HepG2 (cell line): ENCODE measurements around the gene ETV1. TPM values are rescaled to one million over a fixed set of nuclear protein-coding genes. Genes with fewer than 3 reads are reported as not detected.

Source experiments
- ATAC-seq: fragments of 200-7000 bp; cut with Tn5 transposase; 3 replicates; pipeline ENCODE4 v1.9.1; 2020; ENCODE audit warnings: mild to moderate bottlenecking, moderate library complexity
- BruUV-seq: library from RNA; stranded (reverse); fragments of 400-500 nt; replicated peaks from 2 replicates; lab custom pipeline; 2021; lab: Mats Ljungman, UMichigan
- CTCF ChIA-PET: fragments of 300-600 bp; formaldehyde crosslinking; extraction: SDS; loops from one replicate; lab custom pipeline; 2021; ENCODE audit warnings: low total read pairs, inconsistent platforms, low intra/inter-chr PET ratio; lab: Yijun Ruan, JAX
- POLR2A ChIA-PET: fragments of 350-600 bp; sonication (Branson Sonifier 250); formaldehyde crosslinking; loops from one replicate; lab custom pipeline; 2020; ENCODE audit warnings: antibody characterized with exemption, inconsistent platforms; lab: Yijun Ruan, JAX
- DNase-seq: peaks from one replicate; pipeline ENCODE4 v3.0.0-alpha.2; 2015; ENCODE audit warnings: low spot score
- FAIRE-seq: peaks from 3 replicates; lab custom pipeline; 2011; peaks lifted over from hg19 to GRCh38; lab: Jason Lieb, UNC
- H2AFZ ChIP-seq: one replicate; pipeline ENCODE4 v1.6.1; 2011; ENCODE audit warnings: low read length, inconsistent platforms
- H3K27ac ChIP-seq: fragments of 300-600 bp; 3 replicates; pipeline ENCODE4 v1.8.0; 2011; ENCODE audit warnings: mixed run types, mild to moderate bottlenecking, mixed read lengths, low read length, inconsistent platforms; ENCODE audit not compliant: insufficient read depth; ENCODE audit errors: extremely low read length
- H3K27me3 ChIP-seq, 2 experiments: fragments of 200-600 bp in 1 of 2; 2 replicates in 1 of 2; 3 replicates in 1 of 2; pipeline versions ENCODE4 v1.6.0 to v1.8.0; 2011; ENCODE audit warnings: low read length in 2 of 2, mild to moderate bottlenecking in 2 of 2, moderate library complexity in 2 of 2, inconsistent platforms in 1 of 2; ENCODE audit not compliant: insufficient read depth in 2 of 2, control insufficient read depth in 1 of 2
- H3K36me3 ChIP-seq, 2 experiments: fragments of 200-600 bp in 1 of 2; replicated peaks in 1 of 2; 2 replicates in 1 of 2; 3 replicates in 1 of 2; pipeline versions ENCODE4 v1.5.1 to v1.8.0; 2011; ENCODE audit warnings: low read length in 2 of 2, inconsistent platforms in 1 of 2; ENCODE audit not compliant: insufficient read depth in 2 of 2, control insufficient read depth in 1 of 2
- H3K4me1 ChIP-seq: 2 replicates; pipeline ENCODE4 v1.5.1; 2012; ENCODE audit warnings: low read length, inconsistent platforms; ENCODE audit not compliant: insufficient read depth
- H3K4me2 ChIP-seq: 2 replicates; pipeline ENCODE4 v1.6.0; 2011; ENCODE audit warnings: low read depth, low read length, inconsistent platforms
- H3K4me3 ChIP-seq, 3 experiments: fragments of 200-600 bp in 1 of 3; sonication (generic), shearing (Covaris generic) in 1 of 3; replicated peaks in 1 of 3; 2 replicates each; pipeline ENCODE4 v1.5.1; 2011 to 2016; ENCODE audit warnings: low read length in 3 of 3, inconsistent platforms in 2 of 3, low read depth in 2 of 3, mild to moderate bottlenecking in 2 of 3, control low read depth in 1 of 3, mixed read lengths in 1 of 3; ENCODE audit not compliant: insufficient read depth in 1 of 3
- H3K79me2 ChIP-seq: one replicate; pipeline ENCODE4 v1.6.1; 2011; ENCODE audit warnings: low read length, inconsistent platforms; ENCODE audit not compliant: insufficient read depth
- H3K9ac ChIP-seq: 2 replicates; pipeline ENCODE4 v1.6.0; 2011; ENCODE audit warnings: mild to moderate bottlenecking, low read depth, low read length, inconsistent platforms; ENCODE audit not compliant: insufficient read depth
- H3K9me3 ChIP-seq: 2 replicates; pipeline ENCODE4 v1.5.1; 2012; ENCODE audit warnings: mild to moderate bottlenecking, low read length
- H4K20me1 ChIP-seq: 2 replicates; pipeline ENCODE4 v1.6.0; 2011; ENCODE audit warnings: inconsistent platforms, mild to moderate bottlenecking, low read length, moderate library complexity; ENCODE audit not compliant: insufficient read depth
- DNMT1 ChIP-seq: sonication (generic); formaldehyde crosslinking; IDR thresholded peaks from 2 replicates; pipeline ENCODE4 v1.5.1; 2020; ENCODE audit warnings: mild to moderate bottlenecking, missing genetic modification reagents
- DNMT3B ChIP-seq: conservative IDR thresholded peaks from 2 replicates; pipeline ENCODE4 v1.6.1; 2016; ENCODE audit warnings: missing biosample characterization, control low read depth
- ERF ChIP-seq: IDR thresholded peaks from 2 replicates; pipeline ENCODE4 v1.6.1; 2018; ENCODE audit warnings: missing biosample characterization, missing genetic modification reagents
- HNF4G ChIP-seq, 2 experiments: sonication (generic) in 1 of 2; formaldehyde crosslinking in 1 of 2; IDR thresholded peaks; 2 replicates each; pipeline versions ENCODE4 v1.4.0 to v1.6.1; 2011 to 2020; ENCODE audit warnings: borderline replicate concordance in 2 of 2, low read depth in 2 of 2, mild to moderate bottlenecking in 2 of 2, low read length in 1 of 2, missing genetic modification reagents in 1 of 2, moderate library complexity in 1 of 2
- HNRNPLL ChIP-seq: fragments of 200-400 bp; formaldehyde crosslinking; IDR thresholded peaks from 2 replicates; pipeline ENCODE4 v1.6.1; 2017; ENCODE audit warnings: mild to moderate bottlenecking, low read depth, low read length; ENCODE audit not compliant: poor library complexity, severe bottlenecking
- HNRNPUL1 ChIP-seq: fragments of 200-400 bp; formaldehyde crosslinking; IDR thresholded peaks from 2 replicates; pipeline ENCODE4 v1.6.1; 2017; ENCODE audit warnings: low read depth, mild to moderate bottlenecking, low read length, moderate library complexity
- MBNL3 ChIP-seq: fragments of 250-450 bp; sonication (Bioruptor Pico); conservative IDR thresholded peaks from 2 replicates; pipeline ENCODE4 v1.8.0; 2022; ENCODE audit warnings: mild to moderate bottlenecking, inconsistent platforms
- MTA3 ChIP-seq: sonication (generic); formaldehyde crosslinking; IDR thresholded peaks from 2 replicates; pipeline ENCODE4 v1.4.0; 2020; ENCODE audit warnings: missing genetic modification reagents
- MTF1 ChIP-seq: sonication (generic); formaldehyde crosslinking; IDR thresholded peaks from 2 replicates; pipeline ENCODE4 v1.5.0; 2020; ENCODE audit warnings: missing genetic modification reagents
- MYC ChIP-seq: sonication (generic); formaldehyde crosslinking; IDR thresholded peaks from 2 replicates; pipeline ENCODE4 v1.9.0; 2021; ENCODE audit warnings: missing genetic modification reagents, borderline replicate concordance
- MYNN ChIP-seq: sonication (generic); formaldehyde crosslinking; IDR thresholded peaks from 2 replicates; pipeline ENCODE4 v1.4.0; 2020; ENCODE audit warnings: mild to moderate bottlenecking, low read depth, missing genetic modification reagents
- PAX8 ChIP-seq: sonication (generic); formaldehyde crosslinking; IDR thresholded peaks from 2 replicates; pipeline ENCODE4 v1.8.0; 2022; ENCODE audit warnings: mild to moderate bottlenecking, missing genetic modification reagents, borderline replicate concordance
- RAD51 ChIP-seq: fragments of 450-650 bp; IDR thresholded peaks from 2 replicates; pipeline ENCODE4 v1.6.1; 2016; ENCODE audit warnings: borderline replicate concordance
- SAFB2 ChIP-seq: sonication (generic); formaldehyde crosslinking; IDR thresholded peaks from 2 replicates; pipeline ENCODE4 v1.5.1; 2020; ENCODE audit warnings: missing genetic modification reagents, low read depth, mild to moderate bottlenecking, borderline replicate concordance
- ZNF552 ChIP-seq: sonication (generic); formaldehyde crosslinking; IDR thresholded peaks from 2 replicates; pipeline ENCODE4 v1.9.0; 2022; ENCODE audit warnings: missing genetic modification reagents, mild to moderate bottlenecking, borderline replicate concordance
- ZNF557 ChIP-seq: sonication (generic); formaldehyde crosslinking; IDR thresholded peaks from 2 replicates; pipeline ENCODE4 v1.4.0; 2020; ENCODE audit warnings: missing genetic modification reagents
- ZNF850 ChIP-seq: sonication (generic); formaldehyde crosslinking; conservative IDR thresholded peaks from 2 replicates; pipeline ENCODE4 v1.9.0; 2021; ENCODE audit warnings: mild to moderate bottlenecking, missing genetic modification reagents
- WGBS: methylation state at CpG from one replicate; pipeline ENCODE4 v1.1.6; 2017; ENCODE audit warnings: low lambda C conversion rate; 5-methylcytosine and 5-hydroxymethylcytosine counted together
- in situ Hi-C: cut with HindIII; loops from 2 replicates; pipeline ENCODE4 v1.10.0; 2017; ENCODE audit warnings: low pct_unique_long_range_greater_than_20kb; ENCODE audit not compliant: extremely low pct_ligation_motif_present
- intact Hi-C: fragments of 100-400 bp; cut with micrococcal nuclease; formaldehyde crosslinking; loops from one replicate; pipeline ENCODE4 v1.10.0; 2022; ENCODE audit not compliant: unreplicated experiment
- polyA plus RNA-seq, 8 experiments: library from polyadenylated mRNA; depleted of rRNA in 3 of 8; stranded (reverse) in 7 of 8; unstranded in 1 of 8; fragments of >200 nt; fragmentation: Illumina TruSeq in 4 of 8; extraction: Trizol in 4 of 8; gene quantifications; 2 replicates each; pipeline versions ENCODE4 v1.2.1 to v1.2.3, GENCODE V29; 2011 to 2016; ENCODE audit warnings: low read depth in 4 of 8, missing spikeins in 1 of 8, mixed read lengths in 1 of 8; ENCODE audit not compliant: insufficient read depth in 1 of 8
- total RNA-seq, 5 experiments: library from RNA; depleted of rRNA; stranded (reverse); fragments of >200 nt; fragmentation: Illumina TruSeq; extraction: Trizol; gene quantifications; 2 replicates each; pipeline ENCODE4 v1.2.3, GENCODE V29; 2016; ENCODE audit warnings: low read depth in 1 of 5
- TF ChIP-seq, protein P1 (sequence below): IDR thresholded peaks from 2 replicates; pipeline ENCODE4 v1.6.1; 2018; ENCODE audit warnings: missing genetic modification reagents, mild to moderate bottlenecking, missing compliant biosample characterization
- TF ChIP-seq, protein P2 (sequence below): fragments of 450-650 bp; IDR thresholded peaks from 2 replicates; pipeline ENCODE4 v1.6.1; 2017; ENCODE audit warnings: mild to moderate bottlenecking
- TF ChIP-seq, protein P3 (sequence below): sonication (generic); formaldehyde crosslinking; IDR thresholded peaks from 2 replicates; pipeline ENCODE4 v1.8.0; 2022; ENCODE audit warnings: mild to moderate bottlenecking, missing genetic modification reagents

ETV1 gene
- total and polyA plus RNA-seq, 2 of the 13 experiments (the other 11 are each of a cell fraction or from before 2014, with no cell fraction given), result 0.04 to 0.24 TPM

DNA sequence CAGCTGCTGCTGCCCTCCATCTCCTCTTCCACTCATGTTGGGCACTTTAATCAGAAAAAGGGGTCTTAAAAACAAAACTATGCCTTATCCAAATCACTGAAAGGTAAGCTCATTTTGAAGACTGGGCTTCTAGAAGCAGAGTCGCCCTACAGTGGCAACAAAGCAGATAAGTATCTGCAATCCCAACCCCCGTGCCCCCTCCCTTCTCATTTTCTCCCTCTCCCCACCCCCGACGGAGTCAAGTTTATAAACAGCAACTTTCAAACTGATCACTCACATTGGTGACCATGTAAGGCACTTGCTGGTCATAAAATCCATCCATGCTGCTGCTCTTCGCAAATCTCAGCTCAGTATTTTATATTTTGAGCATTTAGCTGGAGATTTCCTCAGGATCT is 738 bp downstream of the ETV1 start (continued):
- TF ChIP-seq HNF4G (IDR thresholded peaks at IDR 0.05; ENCODE audit: borderline replicate concordance, low read depth, low read length), result no peak
- TF ChIP-seq HNF4G (CRISPR knock-in tag; IDR thresholded peaks at IDR 0.05; ENCODE audit: borderline replicate concordance, low read depth), result no peak
- TF ChIP-seq, protein P1, sequence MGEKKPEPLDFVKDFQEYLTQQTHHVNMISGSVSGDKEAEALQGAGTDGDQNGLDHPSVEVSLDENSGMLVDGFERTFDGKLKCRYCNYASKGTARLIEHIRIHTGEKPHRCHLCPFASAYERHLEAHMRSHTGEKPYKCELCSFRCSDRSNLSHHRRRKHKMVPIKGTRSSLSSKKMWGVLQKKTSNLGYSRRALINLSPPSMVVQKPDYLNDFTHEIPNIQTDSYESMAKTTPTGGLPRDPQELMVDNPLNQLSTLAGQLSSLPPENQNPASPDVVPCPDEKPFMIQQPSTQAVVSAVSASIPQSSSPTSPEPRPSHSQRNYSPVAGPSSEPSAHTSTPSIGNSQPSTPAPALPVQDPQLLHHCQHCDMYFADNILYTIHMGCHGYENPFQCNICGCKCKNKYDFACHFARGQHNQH, result no peak
- TF ChIP-seq ZNF850, result no peak
- TF ChIP-seq ZNF557 (CRISPR knock-in tag), result no peak
- no peak for TF ChIP-seq HNRNPUL1
- TF ChIP-seq DNMT1 (CRISPR knock-in tag), result no peak
- TF ChIP-seq, protein P2, sequence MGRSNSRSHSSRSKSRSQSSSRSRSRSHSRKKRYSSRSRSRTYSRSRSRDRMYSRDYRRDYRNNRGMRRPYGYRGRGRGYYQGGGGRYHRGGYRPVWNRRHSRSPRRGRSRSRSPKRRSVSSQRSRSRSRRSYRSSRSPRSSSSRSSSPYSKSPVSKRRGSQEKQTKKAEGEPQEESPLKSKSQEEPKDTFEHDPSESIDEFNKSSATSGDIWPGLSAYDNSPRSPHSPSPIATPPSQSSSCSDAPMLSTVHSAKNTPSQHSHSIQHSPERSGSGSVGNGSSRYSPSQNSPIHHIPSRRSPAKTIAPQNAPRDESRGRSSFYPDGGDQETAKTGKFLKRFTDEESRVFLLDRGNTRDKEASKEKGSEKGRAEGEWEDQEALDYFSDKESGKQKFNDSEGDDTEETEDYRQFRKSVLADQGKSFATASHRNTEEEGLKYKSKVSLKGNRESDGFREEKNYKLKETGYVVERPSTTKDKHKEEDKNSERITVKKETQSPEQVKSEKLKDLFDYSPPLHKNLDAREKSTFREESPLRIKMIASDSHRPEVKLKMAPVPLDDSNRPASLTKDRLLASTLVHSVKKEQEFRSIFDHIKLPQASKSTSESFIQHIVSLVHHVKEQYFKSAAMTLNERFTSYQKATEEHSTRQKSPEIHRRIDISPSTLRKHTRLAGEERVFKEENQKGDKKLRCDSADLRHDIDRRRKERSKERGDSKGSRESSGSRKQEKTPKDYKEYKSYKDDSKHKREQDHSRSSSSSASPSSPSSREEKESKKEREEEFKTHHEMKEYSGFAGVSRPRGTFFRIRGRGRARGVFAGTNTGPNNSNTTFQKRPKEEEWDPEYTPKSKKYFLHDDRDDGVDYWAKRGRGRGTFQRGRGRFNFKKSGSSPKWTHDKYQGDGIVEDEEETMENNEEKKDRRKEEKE, result no peak
- no peak for TF ChIP-seq MYC (CRISPR knock-in tag)
- TF ChIP-seq DNMT3B (CRISPR knock-in tag), result no peak
- TF ChIP-seq SAFB2 (CRISPR knock-in tag), result no peak

DNA sequence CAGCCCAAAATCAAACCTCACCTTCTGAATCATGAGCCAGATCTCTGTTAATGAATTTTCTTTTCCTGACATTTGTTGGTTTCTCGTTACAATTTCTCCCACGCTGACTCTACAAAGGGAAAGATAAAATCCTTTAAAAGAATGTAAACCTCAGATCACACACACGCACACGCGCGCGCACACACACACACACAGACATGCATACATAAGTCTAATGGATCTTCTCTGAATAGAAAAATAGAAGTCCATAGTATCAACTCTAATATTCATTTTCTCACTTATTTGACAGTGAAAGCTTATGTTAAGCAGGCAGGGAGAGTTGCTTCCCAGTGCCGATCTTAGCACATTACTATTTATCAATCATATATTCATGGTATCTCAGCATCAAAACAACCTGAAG is 1.4 kb downstream of the ETV1 start:
- no peak for FAIRE-seq
- Histone ChIP-seq H3K27ac (no peak overlapping the region), H3K9ac (no peak overlapping the region), H3K9me3 (no peaks in the 10 kb centered on the region), H2AFZ (no peak overlapping the region), H3K36me3 (no peaks in the 10 kb centered on the region), H3K4me1 (peaks cover 28% of the 10 kb centered on the region; the same call in 1 of the 2 replicates), H4K20me1 (no peaks in the 10 kb centered on the region), H3K4me3 (no peak overlapping the region), H3K27me3 (no peaks in the 10 kb centered on the region; a peak in 1 of 5 replicates), H3K4me2 (no peak overlapping the region), H3K79me2 (no peaks in the 10 kb centered on the region)
- ChIA-PET POLR2A (no interaction called here), CTCF (no interaction called here)
- in situ Hi-C loops (no loop called here), intact Hi-C loops (no loop called here)
- TF ChIP-seq MBNL3 (CRISPR knock-in tag) (no peak), ERF (CRISPR knock-in tag) (no peak), MYNN (CRISPR knock-in tag) (no peak), RAD51 (no peak), MTA3 (CRISPR knock-in tag) (no peak), HNRNPLL (no peak), MTF1 (no peak), PAX8 (no peak), ZNF552 (CRISPR knock-in tag) (no peak)
- TF ChIP-seq, protein P3, sequence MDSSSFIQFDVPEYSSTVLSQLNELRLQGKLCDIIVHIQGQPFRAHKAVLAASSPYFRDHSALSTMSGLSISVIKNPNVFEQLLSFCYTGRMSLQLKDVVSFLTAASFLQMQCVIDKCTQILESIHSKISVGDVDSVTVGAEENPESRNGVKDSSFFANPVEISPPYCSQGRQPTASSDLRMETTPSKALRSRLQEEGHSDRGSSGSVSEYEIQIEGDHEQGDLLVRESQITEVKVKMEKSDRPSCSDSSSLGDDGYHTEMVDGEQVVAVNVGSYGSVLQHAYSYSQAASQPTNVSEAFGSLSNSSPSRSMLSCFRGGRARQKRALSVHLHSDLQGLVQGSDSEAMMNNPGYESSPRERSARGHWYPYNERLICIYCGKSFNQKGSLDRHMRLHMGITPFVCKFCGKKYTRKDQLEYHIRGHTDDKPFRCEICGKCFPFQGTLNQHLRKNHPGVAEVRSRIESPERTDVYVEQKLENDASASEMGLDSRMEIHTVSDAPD, result no peak
- DNase-seq, result no peak
- 6% methylated on average over 8 of the region's 8 CpGs for WGBS
- ATAC-seq, result no peak
- no TSS peak for BruUV-seq
